Stimulated activated CD4-positive, alpha-beta T cell treated with anti-CD3 and anti-CD28 coated beads, Interleukin-15, amount 100 ng/mL, for 24 hours (primary cell): ENCODE data around the gene SPINK4.

Experiments
- DNase-seq: peaks from one replicate; pipeline ENCODE4 v3.0.0-alpha.2; 2020

The SPINK4 gene

GRCh38 chr9:33294670-33295432, 54.9 kb downstream of the SPINK4 start:
- DNase-seq, result no peak

- no peak for DNase-seq
Measured at GRCh38 chr9:33295571-33295970, 55.6 kb downstream of the SPINK4 start.

- DNase-seq, result no peak
Measured at GRCh38 chr9:33297432-33297831, 57.5 kb downstream of the SPINK4 start.
